CD1c-positive myeloid dendritic cell (primary cell): ENCODE measurements around the gene SRL.
"Not testable (repeated sequence)": the region's sequence is repeated elsewhere in the genome, so short reads cannot be mapped to it uniquely, and the experiment has no call there.

Experiments used
- DNase-seq: peaks from one replicate; pipeline ENCODE4 v3.0.0-alpha.2; 2016; ENCODE audit errors: extremely low spot score

The SRL gene

GRCh38 chr16:4166821-4167220 is 75.1 kb downstream of the SRL start:
- DNase-seq, result no peak

DNA sequence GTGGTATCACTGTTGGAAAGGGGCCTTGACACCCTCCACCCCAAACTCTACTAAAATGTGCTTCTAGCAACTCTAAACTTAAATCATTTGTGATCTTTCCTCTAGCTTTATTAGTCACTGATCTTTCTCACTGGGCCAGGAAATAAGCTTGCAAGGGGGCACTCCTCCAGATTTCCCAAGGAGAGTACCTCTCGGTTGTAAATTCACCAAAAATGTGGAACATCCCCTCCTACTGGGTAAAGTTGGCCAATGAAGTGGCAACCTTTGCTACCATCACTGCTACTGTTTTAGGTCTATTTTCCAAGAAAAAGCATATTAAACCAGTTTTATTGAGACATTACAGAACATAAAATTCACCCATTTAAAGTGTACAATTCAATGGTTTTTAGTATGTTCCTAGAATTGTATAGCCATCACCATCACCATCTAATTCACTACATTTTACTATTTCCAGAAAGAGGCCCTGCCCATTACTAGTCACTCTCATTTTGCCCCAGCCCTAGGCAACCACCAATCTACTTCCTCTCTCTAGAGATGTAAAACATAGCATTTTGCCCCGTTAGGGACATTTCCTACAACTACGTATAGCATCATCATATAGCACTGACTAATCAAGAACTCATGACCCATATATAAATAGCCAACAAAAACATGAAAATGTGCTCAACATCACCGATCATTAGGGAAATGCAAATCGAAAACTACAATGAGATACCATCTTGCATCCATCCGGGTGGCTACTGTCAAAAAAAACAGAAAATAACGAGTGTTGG is 81.0 kb downstream of the SRL start:
- DNase-seq, result peak; percentile 60

DNA sequence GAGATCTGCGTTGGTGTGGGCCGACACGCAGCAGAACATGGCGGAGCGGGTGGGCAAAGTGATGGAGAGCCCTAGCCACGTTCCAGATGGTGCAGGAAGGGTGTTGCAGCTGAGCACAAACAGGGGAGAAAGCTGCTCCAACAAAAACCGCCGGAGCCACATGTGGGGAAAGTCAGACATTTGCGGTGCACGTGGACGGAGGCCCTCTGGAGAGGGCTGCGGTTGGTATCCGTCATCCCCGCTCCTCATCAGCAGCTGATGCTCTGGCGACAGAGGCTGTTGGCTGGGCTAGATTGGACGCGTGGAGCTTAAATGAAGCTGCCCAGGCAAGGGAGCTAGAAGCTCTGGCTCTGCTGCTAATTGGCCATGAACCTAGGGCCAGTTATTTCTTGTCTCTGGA is 82.2 kb downstream of the SRL start:
- no peak for DNase-seq

DNA sequence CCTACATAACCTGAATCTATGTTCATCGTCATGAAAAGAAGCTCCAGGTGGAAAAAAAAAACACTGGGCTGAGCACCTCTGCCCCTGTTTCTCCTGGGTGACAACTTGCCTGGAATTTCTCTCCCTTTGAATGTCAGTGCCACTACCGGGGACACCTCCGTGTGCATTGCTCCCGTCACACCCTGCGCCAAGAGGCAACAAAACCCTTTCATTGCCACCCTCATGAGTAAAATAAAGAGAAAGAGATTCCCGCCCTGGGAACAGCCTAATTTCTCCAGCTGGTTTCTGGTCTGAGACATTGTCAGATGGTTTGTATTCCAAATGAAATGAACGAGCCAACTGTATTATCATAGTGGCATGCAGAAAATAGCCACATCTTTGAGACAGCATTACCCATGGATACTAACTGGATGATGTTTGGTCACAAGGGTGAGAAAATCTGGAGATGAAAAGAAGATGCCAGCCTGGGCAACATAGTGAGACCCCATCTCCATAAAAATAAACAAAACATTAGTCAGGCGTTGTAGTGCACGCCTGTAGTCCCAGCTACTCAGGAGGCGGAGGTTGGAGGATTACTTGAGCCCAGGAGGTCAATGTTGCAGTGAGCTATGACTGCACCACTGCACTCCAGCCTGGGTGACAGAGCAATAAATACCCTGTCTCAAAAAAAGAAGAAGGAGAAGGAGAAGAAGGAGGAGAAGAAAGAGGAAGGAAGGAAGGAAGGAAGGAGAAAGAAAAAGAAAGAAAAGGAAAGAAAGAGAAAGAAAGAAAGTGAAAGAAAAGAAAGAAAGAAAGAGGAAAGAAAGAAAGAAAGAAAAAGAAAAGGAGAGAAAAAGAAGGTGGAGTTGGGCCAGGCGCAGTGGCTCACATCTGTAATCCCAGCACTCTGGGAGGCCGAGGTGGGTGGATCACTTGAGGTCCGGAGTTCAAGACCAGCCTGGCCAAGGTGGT is 83.5 kb downstream of the SRL start:
- DNase-seq, result no peak

GRCh38 chr16:4157376-4157825 is 84.5 kb downstream of the SRL start:
- DNase-seq, result no peak

DNA sequence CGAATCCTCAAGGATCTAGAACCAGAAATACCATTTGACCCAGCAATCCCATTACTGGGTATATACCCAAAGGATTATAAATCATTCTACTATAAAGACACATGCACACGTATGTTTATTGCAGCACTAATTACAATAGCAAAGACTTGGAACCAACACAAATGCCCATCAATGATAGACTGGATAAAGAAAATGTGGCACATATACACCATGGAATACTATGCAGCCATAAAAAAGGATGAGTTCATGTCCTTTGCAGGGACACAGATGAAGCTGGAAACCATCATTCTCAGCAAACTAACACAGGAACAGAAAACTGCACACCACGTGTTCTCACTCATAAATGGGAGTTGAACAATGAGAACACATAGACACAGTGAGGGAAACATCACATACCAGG is 85.4 kb downstream of the SRL start:
- not testable (repeated sequence) for DNase-seq

- not testable (repeated sequence) for DNase-seq
Measured at GRCh38 chr16:4153364-4153763, 88.5 kb downstream of the SRL start.

GRCh38 chr16:4152267-4152666 is 89.6 kb downstream of the SRL start:
- no peak for DNase-seq

GRCh38 chr16:4147236-4147635 is 94.6 kb downstream of the SRL start:
- no peak for DNase-seq

DNA sequence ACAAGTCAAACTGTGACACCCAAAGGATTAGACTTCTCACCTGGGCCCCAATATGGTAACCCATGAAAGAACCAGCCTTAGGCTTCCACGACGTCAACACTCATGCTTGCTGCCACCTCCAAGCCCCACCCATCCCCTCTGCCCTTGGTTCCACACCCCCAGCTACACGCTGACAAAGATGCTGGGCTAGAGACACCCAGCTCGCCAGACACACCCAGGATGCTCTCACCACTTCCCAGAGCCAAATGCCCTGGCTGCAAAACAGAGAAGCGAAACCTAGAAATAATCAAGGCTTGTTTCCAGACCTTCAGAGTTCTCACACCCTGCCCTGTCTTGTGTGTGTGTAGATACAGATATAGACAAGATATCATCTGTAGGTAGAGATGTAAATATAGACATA is 99.6 kb downstream of the SRL start:
- peak; percentile 81 for DNase-seq

- DNase-seq, result no peak
Measured at GRCh38 chr16:4141604-4142003, 100.3 kb downstream of the SRL start.

GRCh38 chr16:4140652-4141051 is 101.2 kb downstream of the SRL start:
- peak; percentile 24 for DNase-seq

DNA sequence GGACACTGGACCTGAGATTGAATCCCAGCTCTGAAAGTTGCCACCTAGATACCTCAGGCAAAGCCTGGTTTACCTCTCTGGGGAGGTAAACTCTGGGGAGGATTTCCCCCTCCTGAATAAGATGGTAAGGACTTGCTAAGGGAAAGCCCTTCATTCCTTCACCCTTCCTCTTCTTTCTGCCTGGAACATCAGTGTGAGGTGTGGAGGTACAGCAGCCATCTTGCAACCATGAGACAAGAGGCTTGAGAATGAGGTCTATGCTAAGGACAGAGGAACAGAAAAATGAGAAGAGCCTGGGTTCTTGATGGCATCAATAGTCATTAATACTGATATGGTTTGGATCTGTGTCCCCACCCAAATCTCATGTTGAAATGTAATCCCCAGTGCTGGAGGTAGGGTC is 101.9 kb downstream of the SRL start:
- no peak for DNase-seq
